GM12801 (cell line): Measurements from ENCODE around the gene OGDHL.

ENCODE experiments used
- TF ChIP-seq, protein P1 (sequence below): IDR thresholded peaks from one replicate; pipeline ENCODE4 v1.5.1; 2011; ENCODE audit warnings: control low read depth; ENCODE audit not compliant: insufficient read length; ENCODE audit errors: extremely low read depth

OGDHL gene

GRCh38 chr10:49762566-49762877 lies 399 bp upstream of the OGDHL start:
- TF ChIP-seq, protein P1, sequence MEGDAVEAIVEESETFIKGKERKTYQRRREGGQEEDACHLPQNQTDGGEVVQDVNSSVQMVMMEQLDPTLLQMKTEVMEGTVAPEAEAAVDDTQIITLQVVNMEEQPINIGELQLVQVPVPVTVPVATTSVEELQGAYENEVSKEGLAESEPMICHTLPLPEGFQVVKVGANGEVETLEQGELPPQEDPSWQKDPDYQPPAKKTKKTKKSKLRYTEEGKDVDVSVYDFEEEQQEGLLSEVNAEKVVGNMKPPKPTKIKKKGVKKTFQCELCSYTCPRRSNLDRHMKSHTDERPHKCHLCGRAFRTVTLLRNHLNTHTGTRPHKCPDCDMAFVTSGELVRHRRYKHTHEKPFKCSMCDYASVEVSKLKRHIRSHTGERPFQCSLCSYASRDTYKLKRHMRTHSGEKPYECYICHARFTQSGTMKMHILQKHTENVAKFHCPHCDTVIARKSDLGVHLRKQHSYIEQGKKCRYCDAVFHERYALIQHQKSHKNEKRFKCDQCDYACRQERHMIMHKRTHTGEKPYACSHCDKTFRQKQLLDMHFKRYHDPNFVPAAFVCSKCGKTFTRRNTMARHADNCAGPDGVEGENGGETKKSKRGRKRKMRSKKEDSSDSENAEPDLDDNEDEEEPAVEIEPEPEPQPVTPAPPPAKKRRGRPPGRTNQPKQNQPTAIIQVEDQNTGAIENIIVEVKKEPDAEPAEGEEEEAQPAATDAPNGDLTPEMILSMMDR, result no peak

DNA sequence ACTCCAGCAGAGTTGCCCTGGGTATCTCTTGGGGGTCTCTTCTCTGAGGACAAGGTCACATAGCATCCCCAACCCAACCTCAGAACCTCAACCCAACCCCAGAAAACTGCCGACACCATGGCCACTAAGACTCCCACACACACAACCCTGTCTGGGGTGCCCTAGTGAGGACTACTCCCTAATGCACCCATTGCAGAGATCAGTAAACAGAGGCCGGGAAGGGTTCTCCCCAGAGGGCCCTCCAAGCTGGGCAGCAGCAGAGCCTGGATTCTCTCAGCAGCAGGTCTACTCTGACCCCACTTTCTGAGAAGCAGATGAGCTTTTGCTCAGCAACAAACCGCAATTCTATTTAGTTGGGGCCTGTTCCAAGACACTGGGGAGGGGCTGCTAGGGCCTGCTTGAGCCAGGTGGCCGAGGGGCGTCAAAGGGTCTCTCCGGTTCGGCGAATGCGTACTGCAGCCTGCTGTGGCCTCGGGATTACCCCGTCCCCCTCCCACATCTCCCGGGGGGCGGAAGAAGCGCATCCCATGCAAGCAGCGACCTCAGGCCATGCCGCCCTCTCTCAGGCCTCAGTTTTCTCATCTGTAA lies 828 bp downstream of the OGDHL start:
- TF ChIP-seq, protein P1, result no peak

DNA sequence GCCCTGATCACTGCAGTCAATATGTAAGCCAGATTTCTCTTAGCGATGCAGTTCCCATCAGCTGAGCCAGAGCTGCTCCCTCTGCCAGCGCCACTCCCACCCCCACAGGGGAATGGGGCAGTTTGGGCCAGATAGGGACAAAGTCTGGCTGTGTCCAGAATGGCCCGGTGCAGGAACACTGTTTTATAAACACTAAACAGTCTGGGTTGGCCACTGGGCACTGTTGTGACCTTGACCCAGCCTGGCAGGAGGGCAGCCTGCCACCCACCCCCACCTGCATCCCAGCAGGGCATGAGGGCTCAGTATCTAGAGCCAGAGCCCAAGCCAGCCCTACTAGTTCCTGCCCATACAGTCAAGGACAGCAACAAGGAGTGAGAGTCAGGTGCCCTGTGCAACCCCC lies 1.3 kb downstream of the OGDHL start:
- TF ChIP-seq, protein P1, result no peak

DNA sequence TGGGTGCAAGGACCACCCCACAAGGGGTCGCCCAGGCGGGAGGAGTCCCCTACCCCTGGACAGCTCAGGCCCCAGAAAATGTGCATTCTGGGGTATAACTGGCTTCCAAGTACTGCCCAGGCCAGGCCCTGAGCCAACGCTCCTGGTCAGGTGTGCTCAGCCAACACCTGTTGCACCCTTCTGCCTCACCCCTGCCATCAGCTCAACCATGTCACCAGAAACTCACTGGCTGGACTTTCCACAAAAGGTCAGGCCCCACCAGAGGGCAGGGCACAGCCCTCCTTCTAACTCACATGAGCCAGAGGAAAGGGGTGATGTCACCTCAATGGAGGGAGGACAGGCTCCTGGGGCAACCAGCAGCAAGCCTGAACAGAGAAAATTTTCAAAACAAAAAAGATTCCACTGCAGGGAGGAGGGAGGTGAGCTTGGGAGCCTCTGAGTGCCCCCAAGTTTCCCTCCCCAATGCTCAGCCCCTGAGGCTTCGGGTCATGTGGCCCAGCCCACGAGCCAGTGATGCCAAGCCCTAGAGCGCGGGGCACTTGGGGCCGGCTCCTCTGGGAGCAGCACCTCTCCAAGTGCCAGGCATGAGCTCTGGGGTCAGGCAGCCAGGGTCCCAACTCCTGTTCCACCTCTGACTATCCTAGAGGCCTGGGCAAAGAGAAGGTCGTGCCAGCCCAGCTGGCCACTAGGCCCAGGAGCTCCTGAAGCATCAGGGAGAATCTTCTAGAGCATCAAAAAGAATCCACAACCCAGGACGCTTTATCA lies 2.2 kb downstream of the OGDHL start:
- TF ChIP-seq, protein P1, result no peak

DNA sequence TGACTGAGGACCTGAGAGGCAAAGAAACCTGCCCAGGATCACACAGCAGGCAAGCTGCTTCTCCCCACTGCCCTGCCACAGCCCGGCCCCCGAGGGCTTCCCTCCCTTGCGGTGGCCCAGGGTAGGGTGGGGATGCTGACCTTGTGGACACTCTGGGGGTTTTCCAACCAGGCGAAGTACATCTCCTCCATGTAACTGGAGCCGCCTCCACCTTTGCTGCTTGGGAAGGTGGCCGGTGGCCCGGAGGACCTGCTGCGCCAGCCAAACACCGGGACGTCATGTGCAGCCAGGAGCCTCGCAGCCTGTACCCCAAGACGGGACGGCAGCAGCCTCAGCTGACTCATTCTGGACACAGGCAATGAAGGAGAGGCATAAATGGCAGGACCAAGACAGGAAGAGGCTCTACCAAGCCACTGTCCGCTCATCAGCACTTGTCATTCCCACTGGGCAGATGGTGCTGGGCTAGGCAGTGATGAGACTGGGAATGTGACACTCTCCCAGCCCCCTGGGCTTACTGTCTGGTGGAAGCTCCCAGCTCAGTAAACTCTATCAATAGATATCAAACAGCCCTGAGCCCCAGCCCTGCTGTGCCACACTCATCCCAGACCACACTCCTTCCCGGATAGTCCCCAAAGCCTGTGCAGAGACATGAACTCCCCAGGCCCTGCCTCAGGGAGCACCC lies 3.7 kb downstream of the OGDHL start:
- TF ChIP-seq, protein P1, result no peak

DNA sequence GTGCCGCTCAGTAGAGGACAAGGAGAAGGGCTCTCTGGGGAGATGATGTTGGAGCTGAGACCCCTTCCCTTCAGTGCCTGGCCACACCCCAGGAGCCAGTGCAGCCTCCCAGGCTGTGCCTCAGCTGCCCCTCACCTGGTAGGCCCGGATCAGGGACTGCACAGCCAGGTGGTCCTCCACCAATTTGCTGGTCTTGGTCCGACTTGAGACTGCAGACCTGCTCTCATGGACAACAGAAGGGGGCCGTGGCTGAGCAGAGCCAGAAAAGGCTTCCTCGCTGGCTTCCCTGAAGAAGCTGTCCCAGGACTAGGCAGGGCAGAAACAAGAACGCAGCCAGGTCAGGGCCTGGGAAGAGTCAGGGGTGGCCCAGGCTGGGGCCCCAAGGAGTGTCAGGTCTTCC lies 5.5 kb downstream of the OGDHL start:
- TF ChIP-seq, protein P1, result no peak

- TF ChIP-seq, protein P1, result no peak
Observed at GRCh38 chr10:49756031-49756430, 6.1 kb downstream of the OGDHL start.
